HT1080 (cell line): ENCODE data around the gene HCN4. TPM values are rescaled to one million over a fixed set of nuclear protein-coding genes. Genes with fewer than 3 reads are reported as not detected.
A peak's percentile ranks its signal among the peaks of the same experiment; 100 is the strongest.

Experiments used
- DNase-seq: peaks from one replicate; pipeline ENCODE4 v3.0.0-alpha.2; 2015; ENCODE audit warnings: low read depth
- total RNA-seq: library from RNA; depleted of rRNA; stranded (reverse); fragments of >200 nt; shearing (Covaris generic); gene quantifications from 2 replicates; pipeline ENCODE4 v1.2.3, GENCODE V29; 2014

The HCN4 gene
- total RNA-seq, 1 experiment from 2014 or later = not detected

- DNase-seq = peak; percentile 28
Measured at GRCh38 chr15:73346735-73347312, 21.9 kb downstream of the HCN4 start.

- DNase-seq = no peak
Measured at GRCh38 chr15:73345658-73346057, 23.1 kb downstream of the HCN4 start.

- DNase-seq = peak; percentile 6
Measured at GRCh38 chr15:73344056-73344455, 24.7 kb downstream of the HCN4 start.

- no peak for DNase-seq
Measured at GRCh38 chr15:73341886-73342600, 26.7 kb downstream of the HCN4 start.

DNA sequence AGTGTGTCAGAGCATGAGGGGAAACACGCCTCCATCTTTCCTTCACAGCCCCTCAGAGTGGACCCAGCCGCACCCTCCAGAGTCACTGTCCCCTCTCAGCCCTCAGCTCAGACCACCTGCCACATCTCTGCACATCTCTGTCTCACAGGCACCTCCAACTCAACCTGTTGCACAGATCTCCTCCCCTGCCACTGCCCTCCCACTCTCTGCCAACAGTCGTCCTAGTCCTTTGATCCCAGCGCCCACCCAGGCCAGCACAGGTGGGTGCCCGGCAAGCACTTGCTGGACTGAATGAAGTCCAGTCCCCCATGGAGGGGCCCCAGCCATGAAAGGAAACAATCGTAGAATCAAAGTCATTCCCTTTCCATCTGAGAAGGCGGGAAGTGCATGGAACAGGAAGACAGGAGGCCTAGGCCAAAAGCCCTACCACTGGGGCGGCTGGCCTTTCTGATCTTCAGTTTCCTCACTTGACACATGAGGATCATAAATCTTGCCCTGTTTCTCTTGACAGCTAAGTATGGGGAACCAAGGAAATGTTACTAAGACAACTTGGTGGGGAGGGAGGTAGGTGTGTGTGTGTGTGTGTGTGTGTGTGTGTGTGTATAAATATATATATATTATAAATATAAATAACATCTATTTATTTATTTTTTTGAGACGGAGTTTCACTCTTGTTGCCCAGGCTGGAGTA lies 28.1 kb downstream of the HCN4 start:
- DNase-seq = no peak

DNA sequence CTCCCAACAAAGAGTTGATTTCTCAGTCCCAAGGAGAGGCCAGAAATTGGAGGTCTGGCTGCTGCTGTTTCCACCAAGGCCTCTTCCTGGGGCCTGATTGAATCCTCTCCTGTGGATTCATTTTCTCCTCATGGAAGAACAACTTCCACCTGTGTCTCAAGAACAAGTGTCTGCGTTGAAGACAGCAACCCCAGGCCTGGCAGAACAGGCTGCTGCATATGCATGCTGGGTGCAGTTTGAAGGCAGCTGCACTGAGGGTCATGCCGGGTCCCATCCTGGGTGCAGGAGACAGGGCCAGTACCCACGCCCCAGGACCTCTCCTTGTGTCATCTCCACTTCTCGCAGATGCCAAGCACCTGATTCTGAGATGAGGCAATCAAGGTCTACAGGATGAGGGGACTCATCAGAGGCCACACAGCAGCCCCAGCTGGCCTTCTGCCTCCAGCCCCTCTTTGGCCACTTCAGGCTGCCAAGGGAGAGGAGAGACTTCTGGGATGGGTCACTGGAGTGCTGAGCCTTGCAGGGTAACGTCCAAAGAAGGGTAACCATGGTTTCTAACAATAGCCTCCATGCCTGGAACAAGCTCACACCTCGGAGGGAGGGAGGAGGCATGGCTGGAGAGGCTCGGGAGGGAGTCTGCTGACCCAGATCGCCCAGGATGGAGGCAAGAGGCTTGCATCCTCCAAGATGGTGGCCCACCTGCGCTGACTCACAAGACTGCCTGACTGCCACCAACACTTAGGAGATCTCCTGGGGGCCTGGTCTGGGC lies 30.0 kb downstream of the HCN4 start:
- no peak for DNase-seq

DNA sequence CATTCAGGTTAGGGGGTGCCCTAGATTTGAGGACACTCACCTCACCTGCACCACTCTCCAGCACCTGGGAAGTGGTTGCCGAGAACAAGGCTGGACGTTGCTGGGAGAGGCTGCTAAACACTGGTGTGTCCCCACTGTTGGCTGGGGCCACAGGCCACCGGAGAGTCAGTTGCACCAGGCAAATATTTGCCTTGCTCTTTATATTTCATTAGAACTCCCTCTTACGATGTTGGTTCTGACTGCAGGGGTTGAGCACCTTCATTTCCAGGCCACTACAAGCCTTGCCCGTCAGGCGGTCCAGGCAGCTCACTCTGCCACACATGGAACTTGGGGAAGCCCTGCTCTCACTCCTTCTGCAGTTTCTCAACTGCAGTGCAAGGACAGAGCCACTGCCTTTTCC lies 30.7 kb downstream of the HCN4 start:
- DNase-seq = no peak

GRCh38 chr15:73337187-73337586 lies 31.6 kb downstream of the HCN4 start:
- no peak for DNase-seq

DNA sequence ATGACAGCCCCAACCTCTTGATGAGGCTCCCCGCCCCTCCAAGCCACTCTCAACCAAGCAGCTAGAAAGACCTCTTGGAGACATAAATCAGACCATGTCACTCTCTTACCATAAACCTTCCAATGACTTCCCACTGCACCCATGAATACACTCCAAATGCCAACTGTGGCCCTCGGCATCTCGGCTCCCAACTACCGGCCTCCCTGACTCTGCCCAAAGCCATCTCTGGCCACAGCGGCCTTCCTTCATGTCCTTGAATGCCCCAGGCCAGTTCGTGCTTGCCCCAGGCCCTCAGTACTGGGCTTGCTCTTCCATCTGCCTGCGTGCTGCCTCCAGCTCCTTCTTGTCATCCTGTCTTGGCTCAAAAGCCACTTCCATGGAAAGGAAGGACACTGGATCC lies 32.0 kb downstream of the HCN4 start:
- no peak for DNase-seq

GRCh38 chr15:73335471-73335870 lies 33.3 kb downstream of the HCN4 start:
- DNase-seq = no peak

GRCh38 chr15:73335026-73335425 lies 33.7 kb downstream of the HCN4 start:
- no peak for DNase-seq

- no peak for DNase-seq
Measured at GRCh38 chr15:73334086-73334485, 34.7 kb downstream of the HCN4 start.

DNA sequence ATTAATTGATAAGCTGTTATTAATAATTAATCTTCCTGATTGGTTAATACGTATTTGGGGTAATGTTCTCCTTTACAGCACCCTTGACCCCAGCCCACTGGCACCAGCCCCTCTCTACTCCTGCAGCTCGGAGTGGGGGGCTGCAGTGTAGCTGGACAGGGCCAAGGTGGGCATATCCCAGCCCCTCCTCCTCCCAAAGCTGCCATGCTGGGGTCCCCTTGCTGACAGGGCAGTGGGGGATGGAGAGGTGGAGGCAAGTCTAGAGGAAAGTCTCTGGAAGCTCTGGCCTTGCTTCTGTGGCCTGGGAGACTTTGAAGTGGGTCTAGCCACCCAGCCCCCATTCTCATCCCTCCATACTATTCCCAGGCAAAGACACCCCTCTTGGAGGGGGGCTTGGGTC lies 35.8 kb downstream of the HCN4 start:
- DNase-seq = no peak

DNA sequence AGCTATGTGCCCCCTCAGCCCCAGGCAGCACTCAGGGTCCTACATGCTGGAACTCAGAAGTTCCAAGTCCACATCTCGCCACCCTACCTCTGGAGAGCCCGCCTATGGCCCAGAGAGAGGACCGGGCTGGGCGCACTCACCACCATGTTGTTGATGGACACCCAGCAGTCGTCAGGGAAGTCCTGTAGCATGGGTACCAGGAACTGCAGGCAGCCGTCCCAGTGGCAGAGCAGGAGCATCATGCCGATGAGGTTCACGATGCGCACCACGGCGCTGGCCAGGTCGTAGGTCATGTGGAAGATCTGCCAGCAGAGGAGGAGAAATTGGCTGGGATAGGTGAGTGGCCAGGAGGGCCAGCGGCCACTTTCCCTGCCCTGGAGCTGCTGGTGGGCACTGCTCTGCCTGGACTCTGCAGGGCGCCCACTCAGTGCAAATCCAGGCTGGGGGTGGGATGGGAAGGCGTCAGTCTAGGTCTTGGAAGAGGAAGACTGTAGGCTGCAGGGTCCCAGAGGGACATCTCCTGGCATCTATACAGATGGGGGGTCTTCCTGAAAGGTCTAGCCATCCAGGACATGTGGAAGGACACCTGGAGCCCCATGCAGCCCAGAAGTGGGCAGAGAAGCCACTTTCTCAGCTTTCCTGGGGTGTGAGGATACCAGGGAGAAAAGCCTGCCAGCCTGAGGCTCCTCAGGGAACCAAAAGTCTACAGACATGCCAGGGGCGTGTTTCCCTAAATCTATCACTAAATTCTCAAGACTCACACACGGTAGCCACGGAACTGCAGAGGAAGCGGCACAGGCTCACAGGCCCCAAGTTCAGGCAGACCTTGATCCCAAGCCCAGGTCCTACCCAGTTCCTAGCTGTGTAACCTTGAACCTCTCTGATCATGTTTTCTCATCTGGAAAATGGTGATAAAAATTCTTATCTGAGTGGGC lies 36.5 kb downstream of the HCN4 start:
- no peak for DNase-seq

GRCh38 chr15:73331501-73331900 lies 37.3 kb downstream of the HCN4 start:
- no peak for DNase-seq

DNA sequence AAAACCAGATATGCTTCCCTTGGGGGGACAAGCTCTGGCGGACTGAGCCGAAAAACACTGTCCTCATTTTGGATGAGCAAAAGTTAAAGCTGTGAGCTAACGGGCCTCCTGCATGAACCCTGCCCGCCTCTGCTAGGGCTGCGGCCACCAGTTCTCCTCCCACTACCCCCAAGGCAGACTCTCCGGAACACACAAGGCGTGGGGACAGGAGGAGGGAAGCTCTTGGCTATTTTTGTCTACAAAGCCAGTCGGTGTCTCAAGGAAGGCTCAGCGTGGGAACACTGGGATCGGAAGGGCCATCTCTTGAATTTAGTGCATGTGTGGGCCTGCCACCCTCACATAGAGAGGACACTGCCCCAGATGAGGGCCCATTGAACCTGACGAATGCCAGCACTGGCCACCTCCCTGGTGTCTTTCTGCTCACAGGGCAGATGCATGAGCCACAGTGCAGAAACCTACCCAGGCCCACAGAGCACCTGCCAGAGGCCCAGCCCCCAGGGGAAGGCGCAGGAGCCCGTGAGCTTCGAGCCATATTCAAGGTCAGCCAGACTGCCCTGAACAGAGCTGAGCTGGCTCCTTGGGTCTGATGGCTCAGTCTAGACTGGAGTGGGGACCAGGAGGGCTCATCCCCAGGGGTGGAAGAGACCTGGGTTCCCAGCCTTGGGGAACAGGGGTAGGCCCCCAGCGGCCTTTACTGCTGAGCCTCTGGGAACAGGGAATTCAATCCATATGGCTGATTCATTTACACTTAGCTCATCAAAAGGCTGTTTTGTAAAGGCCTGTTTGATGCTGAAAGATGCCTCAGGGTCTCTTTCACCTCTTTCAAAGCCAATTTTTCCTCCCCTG lies 38.3 kb downstream of the HCN4 start:
- DNase-seq = no peak

- no peak for DNase-seq
Measured at GRCh38 chr15:73329501-73330200, 39.1 kb downstream of the HCN4 start.

DNA sequence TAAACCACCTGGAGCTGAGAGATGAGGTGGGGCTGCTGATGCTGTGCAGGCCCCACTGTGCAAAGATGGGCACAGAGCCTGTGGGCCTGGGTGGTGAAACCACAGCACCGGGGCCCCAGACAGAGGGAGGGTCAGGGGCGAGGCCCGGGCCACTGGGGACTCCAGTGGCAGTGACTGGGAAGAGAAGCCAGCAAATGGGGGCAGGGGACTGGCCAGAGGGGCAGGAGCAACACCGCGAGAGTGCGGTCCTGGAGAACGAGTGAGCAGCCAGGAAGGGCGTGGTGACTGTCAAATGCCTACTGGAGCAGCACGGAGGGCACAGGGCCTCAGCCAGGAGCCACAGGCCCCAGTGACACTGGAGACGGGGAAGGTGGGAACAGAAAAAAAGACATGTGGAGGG lies 39.8 kb downstream of the HCN4 start:
- DNase-seq = no peak

DNA sequence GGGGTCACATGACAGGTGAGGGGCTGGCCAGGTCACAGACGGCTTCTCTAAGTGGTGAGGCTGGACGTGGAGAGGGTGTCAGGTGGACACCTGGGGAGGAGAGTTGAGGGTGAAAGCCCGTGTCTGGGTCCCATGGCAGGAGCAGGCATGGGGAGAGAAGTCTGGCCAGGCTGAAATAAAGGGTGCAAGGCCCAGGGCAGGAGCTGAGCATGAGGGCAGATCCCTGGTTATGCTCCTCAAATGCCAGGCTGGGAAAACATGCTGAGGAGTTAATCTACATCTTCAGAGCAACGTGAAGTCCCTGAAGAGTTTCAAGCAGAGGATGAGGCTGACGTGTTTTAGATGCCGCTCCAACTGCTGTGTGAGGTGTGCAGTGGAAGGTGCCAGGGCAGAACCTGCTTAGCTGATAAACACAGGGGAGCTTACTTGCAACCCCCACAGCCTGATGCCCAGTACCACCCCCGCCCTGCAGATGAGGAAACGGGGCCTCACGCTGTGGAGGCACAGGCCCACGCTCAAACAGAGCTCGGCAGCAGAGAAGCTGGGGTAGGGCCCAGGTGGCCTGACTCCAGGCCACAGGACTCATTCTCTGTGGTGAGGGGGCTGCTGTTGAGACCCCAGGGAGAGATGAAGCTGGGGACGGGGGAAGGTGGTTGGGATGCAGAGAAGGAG lies 40.5 kb downstream of the HCN4 start:
- no peak for DNase-seq
